Measurements from ENCODE around the gene RNF151.

DNA sequence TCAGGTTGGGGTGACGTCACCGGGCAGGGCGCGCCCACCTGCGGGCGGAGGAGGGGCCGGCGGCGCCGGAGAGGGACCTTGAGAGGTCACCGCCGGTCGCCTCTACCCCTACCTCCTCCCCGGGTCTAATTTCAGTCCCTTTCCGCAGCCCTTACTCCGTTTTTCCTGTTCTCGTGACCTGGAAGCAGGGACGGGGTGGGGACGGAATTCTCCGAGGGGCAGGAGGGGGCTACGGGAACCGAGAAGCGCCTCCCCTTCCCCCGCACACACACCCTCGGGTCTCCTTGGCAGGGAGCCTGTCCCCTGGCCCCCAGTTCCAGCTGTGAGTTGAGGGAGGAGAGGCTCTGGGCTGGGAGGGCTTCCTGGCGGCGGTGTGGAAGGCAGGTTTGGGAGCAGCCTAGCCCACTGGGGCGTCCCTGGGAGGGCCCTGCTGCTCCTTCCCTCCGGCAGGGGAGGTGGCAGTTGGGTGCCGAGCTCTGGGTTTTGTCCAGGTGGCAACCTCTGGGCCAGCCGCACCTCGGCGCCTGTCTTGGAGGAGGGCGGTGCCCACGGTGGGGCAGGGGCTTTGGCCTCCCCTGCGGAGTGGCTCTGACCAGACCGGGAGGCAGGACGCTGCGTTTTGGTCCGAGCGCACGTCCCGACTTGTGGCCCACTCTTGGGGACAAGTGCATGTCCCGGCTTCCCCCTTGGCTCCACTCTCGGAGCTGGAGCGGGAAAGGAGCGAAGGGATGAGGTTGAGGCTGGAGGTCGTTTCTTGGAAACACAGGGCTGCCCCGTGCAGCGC lies 23.9 kb downstream of the RNF151 start:
- no peak for TF ChIP-seq CTCF (IDR thresholded peaks at IDR 0.05; ENCODE audit: insufficient read depth, low read depth, low read length)
- TF ChIP-seq EZH2 (IDR thresholded peaks at IDR 0.05; ENCODE audit: insufficient read depth, low read length), result peak; percentile 99

All from astrocyte (in vitro differentiated cells and primary cell).